Hepatocyte (in vitro differentiated cells): ENCODE data around the gene IL22RA2.

Experiments used
- CTCF ChIP-seq: fragments of 200-600 bp; sonication (generic); IDR thresholded peaks from 2 replicates; pipeline ENCODE4 v1.5.1; 2016; ENCODE audit warnings: antibody characterized with exemption, mild to moderate bottlenecking; ENCODE audit not compliant: poor library complexity
- EZH2 ChIP-seq: fragments of 200-600 bp; sonication (generic); IDR thresholded peaks from 2 replicates; pipeline ENCODE4 v1.6.1; 2016; ENCODE audit warnings: antibody characterized with exemption, mild to moderate bottlenecking, borderline replicate concordance
- EZH2phosphoT487 ChIP-seq: fragments of 200-600 bp; sonication (generic); IDR thresholded peaks from one replicate; pipeline ENCODE4 v1.6.1; 2018; ENCODE audit warnings: antibody characterized with exemption, mild to moderate bottlenecking, low read depth, moderate library complexity; ENCODE audit not compliant: unreplicated experiment, severe bottlenecking

- TF ChIP-seq CTCF (no peak), EZH2phosphoT487 (no peak), EZH2 (no peak)
Observed at GRCh38 chr6:137191670-137192069, 18.2 kb upstream of the IL22RA2 start.
